Activated CD8-positive, alpha-beta memory T cell treated with anti-CD3 and anti-CD28 coated beads, Interleukin-2, amount 50 U/mL, for 1 hour (primary cell): ENCODE measurements around the gene ARMH4.

Experiments used
- DNase-seq: peaks from one replicate; pipeline ENCODE4 v3.0.0-alpha.2; 2020; ENCODE audit errors: extremely low read depth

The ARMH4 gene

GRCh38 chr14:58027904-58028303 is 124.1 kb downstream of the ARMH4 start:
- no peak for DNase-seq

- DNase-seq: no peak
Observed at GRCh38 chr14:58026967-58027366, 125.0 kb downstream of the ARMH4 start.

- no peak for DNase-seq
Observed at GRCh38 chr14:58026219-58026618, 125.8 kb downstream of the ARMH4 start.

- no peak for DNase-seq
Observed at GRCh38 chr14:58014778-58015177, 137.2 kb downstream of the ARMH4 start.

GRCh38 chr14:58002618-58003017 is 149.4 kb downstream of the ARMH4 start:
- no peak for DNase-seq

- no peak for DNase-seq
Observed at GRCh38 chr14:57999979-58000378, 152.0 kb downstream of the ARMH4 start.

- no peak for DNase-seq
Observed at GRCh38 chr14:57999471-57999870, 152.5 kb downstream of the ARMH4 start.

- no peak for DNase-seq
Observed at GRCh38 chr14:57998766-57999165, 153.2 kb downstream of the ARMH4 start.

- no peak for DNase-seq
Observed at GRCh38 chr14:57991353-57991752, 160.7 kb downstream of the ARMH4 start.

GRCh38 chr14:57988445-57988844 is 163.6 kb downstream of the ARMH4 start:
- no peak for DNase-seq

GRCh38 chr14:57987596-57988300 is 164.3 kb downstream of the ARMH4 start:
- no peak for DNase-seq

GRCh38 chr14:57987051-57987450 is 165.0 kb downstream of the ARMH4 start:
- DNase-seq: no peak

GRCh38 chr14:57982804-57983634 is 169.0 kb downstream of the ARMH4 start:
- no peak for DNase-seq

- DNase-seq: no peak
Observed at GRCh38 chr14:57981817-57982560, 170.0 kb downstream of the ARMH4 start.

GRCh38 chr14:57979376-57980048 is 172.5 kb downstream of the ARMH4 start:
- no peak for DNase-seq

GRCh38 chr14:57976701-57977100 is 175.3 kb downstream of the ARMH4 start:
- no peak for DNase-seq

- no peak for DNase-seq
Observed at GRCh38 chr14:57974896-57975295, 177.1 kb downstream of the ARMH4 start.

GRCh38 chr14:57970594-57970993 is 181.4 kb downstream of the ARMH4 start:
- no peak for DNase-seq

GRCh38 chr14:57970175-57970574 is 181.8 kb downstream of the ARMH4 start:
- DNase-seq: no peak

- no peak for DNase-seq
Observed at GRCh38 chr14:57963071-57963470, 188.9 kb downstream of the ARMH4 start.

GRCh38 chr14:57962325-57963035 is 189.5 kb downstream of the ARMH4 start:
- no peak for DNase-seq

- DNase-seq: no peak
Observed at GRCh38 chr14:57961786-57962060, 190.3 kb downstream of the ARMH4 start.
